ENCODE measurements around the gene DSTYK. TPM values are rescaled to one million over a fixed set of nuclear protein-coding genes. Genes with fewer than 3 reads are reported as not detected.

The DSTYK gene
- polyA plus RNA-seq, 1 of the 3 experiments (the other 2 are of a cell fraction) = 4.4 TPM

DNA sequence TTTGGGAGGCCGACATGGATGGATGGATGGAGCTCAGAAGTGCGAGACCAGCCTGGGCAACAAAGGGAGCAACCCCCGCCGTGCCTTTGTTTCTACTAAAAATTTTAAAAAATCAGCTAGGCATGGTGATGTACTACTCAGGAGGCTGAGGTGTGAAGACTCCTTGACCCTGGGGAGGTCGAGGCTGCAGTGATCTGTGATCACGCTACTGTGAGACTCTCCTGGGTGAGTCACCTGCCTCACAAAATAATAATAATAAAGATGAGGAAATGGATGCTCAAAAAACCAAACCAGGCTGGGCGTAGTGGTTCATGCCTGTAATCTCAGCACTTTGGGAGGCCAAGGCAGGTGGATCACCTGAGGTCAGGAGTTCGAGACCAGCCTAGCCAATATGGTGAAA, 19.2 kb downstream of the DSTYK start:
- Histone ChIP-seq H3K9me3 (no peaks in the 10 kb centered on the region), H3K9me2 (no peaks in the 10 kb centered on the region), H3K4me2 (no peak overlapping the region), H3K4me3 (ENCODE audit: low read depth in 2 of 2, low read length in 1 of 2) (no peak overlapping the region), H3K9ac (no peak overlapping the region), H3K79me2 (ENCODE audit: insufficient read depth) (peaks cover 61% of the 10 kb centered on the region), H3K27me3 (ENCODE audit: insufficient read depth) (no peaks in the 10 kb centered on the region), H4K20me1 (ENCODE audit: insufficient read depth) (no peaks in the 10 kb centered on the region; the same call in 1 of the 2 replicates), H3K36me3 (replicated peaks in 1 of 2; ENCODE audit: control insufficient read depth in 1 of 2, insufficient read depth in 2 of 2, low read length in 1 of 2) (no peaks in the 10 kb centered on the region), H3K4me1 (ENCODE audit: control insufficient read depth in 1 of 2, insufficient read depth in 2 of 2, low read depth in 1 of 2, low read length in 1 of 2) (peaks cover 7 to 13% of the 10 kb centered on the region in 2 experiments; a peak in 2 of 4 replicates), H3K27ac (ENCODE audit: low read depth in 2 of 2, low read length in 1 of 2) (no peak overlapping the region), H3F3A (replicated peaks; ENCODE audit: insufficient read depth) (no peaks in the 10 kb centered on the region), H2AFZ (ENCODE audit: low read depth) (no peak overlapping the region)
- ChIA-PET CTCF (interaction anchor here (0.6 to 2.7 kb wide), 6 partner anchors 13 to 131 kb away, joined by 3 to 15 read pairs (median 3); partner anchors contain the start of gene TMCC2), POLR2A (no interaction called here)
- WGBS (ENCODE audit: low lambda C conversion rate) = 91% methylated on average over 8 of the region's 8 CpGs
- no peak for DNase-seq
- TF ChIP-seq, protein P1, sequence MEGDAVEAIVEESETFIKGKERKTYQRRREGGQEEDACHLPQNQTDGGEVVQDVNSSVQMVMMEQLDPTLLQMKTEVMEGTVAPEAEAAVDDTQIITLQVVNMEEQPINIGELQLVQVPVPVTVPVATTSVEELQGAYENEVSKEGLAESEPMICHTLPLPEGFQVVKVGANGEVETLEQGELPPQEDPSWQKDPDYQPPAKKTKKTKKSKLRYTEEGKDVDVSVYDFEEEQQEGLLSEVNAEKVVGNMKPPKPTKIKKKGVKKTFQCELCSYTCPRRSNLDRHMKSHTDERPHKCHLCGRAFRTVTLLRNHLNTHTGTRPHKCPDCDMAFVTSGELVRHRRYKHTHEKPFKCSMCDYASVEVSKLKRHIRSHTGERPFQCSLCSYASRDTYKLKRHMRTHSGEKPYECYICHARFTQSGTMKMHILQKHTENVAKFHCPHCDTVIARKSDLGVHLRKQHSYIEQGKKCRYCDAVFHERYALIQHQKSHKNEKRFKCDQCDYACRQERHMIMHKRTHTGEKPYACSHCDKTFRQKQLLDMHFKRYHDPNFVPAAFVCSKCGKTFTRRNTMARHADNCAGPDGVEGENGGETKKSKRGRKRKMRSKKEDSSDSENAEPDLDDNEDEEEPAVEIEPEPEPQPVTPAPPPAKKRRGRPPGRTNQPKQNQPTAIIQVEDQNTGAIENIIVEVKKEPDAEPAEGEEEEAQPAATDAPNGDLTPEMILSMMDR (IDR thresholded peaks at IDR 0.05) = no peak
- TF ChIP-seq TCF12 (IDR thresholded peaks at IDR 0.05) = no peak

DNA sequence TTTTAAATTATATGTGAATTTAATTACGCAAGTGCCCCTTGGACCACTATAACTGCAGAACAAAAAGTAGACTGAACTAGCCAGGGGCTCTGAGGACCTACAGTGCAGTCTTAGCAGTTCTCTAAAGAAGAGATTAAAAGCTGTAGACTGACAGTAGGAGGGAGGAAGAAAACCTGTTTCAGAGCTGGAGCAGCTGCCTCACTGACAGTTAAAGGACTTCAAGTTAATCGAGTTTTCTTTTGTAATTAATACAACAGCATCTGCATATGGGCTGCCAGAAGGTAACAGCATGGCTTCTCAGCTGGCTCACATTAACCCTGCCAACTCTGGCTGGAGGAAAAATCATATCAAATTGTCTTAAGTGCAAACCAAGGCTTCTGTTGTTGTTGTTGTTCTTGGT, 19.9 kb downstream of the DSTYK start:
- no peaks in the 10 kb centered on the region for H3K9me3 ChIP-seq
- H3K79me2 ChIP-seq (ENCODE audit: insufficient read depth) = peaks cover 54% of the 10 kb centered on the region
- H3K27me3 ChIP-seq (ENCODE audit: insufficient read depth) = no peaks in the 10 kb centered on the region
- no peak overlapping the region for H3K4me2 ChIP-seq
- peaks cover 7 to 13% of the 10 kb centered on the region in 2 experiments; a peak in 2 of 4 replicates for H3K4me1 ChIP-seq (ENCODE audit: control insufficient read depth in 1 of 2, insufficient read depth in 2 of 2, low read depth in 1 of 2, low read length in 1 of 2)
- 45% methylated on average over 2 of the region's 2 CpGs for WGBS (ENCODE audit: low lambda C conversion rate)
- no peak overlapping the region for H2AFZ ChIP-seq (ENCODE audit: low read depth)
- H3K4me3 ChIP-seq (ENCODE audit: low read depth in 2 of 2, low read length in 1 of 2) = no peak overlapping the region
- DNase-seq = peak; percentile 43
- peaks cover 0 to 6% of the 10 kb centered on the region in 2 experiments for H3K36me3 ChIP-seq (replicated peaks in 1 of 2; ENCODE audit: control insufficient read depth in 1 of 2, insufficient read depth in 2 of 2, low read length in 1 of 2)
- H3K27ac ChIP-seq (ENCODE audit: low read depth in 2 of 2, low read length in 1 of 2) = no peak overlapping the region
- ChIA-PET POLR2A (no interaction called here), CTCF (interaction anchor here (0.6 to 2.7 kb wide), 6 partner anchors 13 to 69 kb away, joined by 3 to 15 read pairs (median 4); partner anchors contain the start of gene TMCC2)
- TF ChIP-seq RCOR1 (IDR thresholded peaks at IDR 0.05; ENCODE audit: low read length) (peak; percentile 26; the same call in 1 of the 2 replicates), EP300 (IDR thresholded peaks at IDR 0.05; ENCODE audit: borderline replicate concordance in 1 of 2, low read depth in 1 of 2, low read length in 1 of 2) (peak in 1 of 2 experiments; percentile 57; a peak in 2 of 4 replicates), MXI1 (IDR thresholded peaks at IDR 0.05; ENCODE audit: low read depth, low read length) (peak; percentile 61), SIN3A (IDR thresholded peaks at IDR 0.05; ENCODE audit: borderline replicate concordance, low read depth, low read length) (no peak)
- H3K9me2 ChIP-seq = no peaks in the 10 kb centered on the region
- no peak overlapping the region for H3K9ac ChIP-seq
- H3F3A ChIP-seq (replicated peaks; ENCODE audit: insufficient read depth) = no peaks in the 10 kb centered on the region
- H4K20me1 ChIP-seq (ENCODE audit: insufficient read depth) = no peaks in the 10 kb centered on the region; the same call in 1 of the 2 replicates

DNA sequence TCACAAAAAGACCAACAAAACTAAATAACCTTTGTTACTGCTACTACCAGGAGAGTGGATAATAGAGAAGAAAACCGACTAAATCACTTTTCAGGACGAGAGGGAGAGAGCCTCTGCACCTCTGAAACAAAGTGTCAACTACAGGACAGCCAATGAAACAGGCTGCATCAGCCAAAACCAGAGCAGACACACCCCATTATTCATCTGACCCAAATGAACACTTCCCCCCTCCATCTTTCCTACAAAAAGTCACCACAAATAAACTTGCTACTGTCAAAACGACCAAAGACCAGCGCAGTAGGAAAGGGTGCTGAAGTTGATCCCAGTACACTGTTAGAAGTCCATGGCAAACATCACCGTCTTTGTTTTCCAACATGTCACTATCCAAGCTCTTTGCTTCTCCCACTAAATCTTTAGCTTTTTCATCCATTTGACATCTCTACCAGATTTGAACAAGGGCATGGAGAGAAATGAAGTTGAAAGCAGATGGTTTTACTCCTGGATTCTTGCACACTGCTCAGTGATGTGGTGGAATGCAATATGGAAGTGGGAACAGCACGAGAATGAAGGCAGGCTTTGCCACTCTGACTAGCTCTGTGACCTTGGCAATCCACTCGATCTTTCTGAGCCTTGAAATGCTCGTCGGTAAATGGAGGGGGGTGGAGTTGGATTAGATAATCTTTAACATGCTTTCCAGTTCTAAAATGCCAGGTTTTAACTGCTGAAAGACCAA, 20.5 kb downstream of the DSTYK start:
- Histone ChIP-seq H3K4me3 (ENCODE audit: low read depth in 2 of 2, low read length in 1 of 2) (no peak overlapping the region), H3K9me2 (no peaks in the 10 kb centered on the region), H3K79me2 (ENCODE audit: insufficient read depth) (peaks cover 52% of the 10 kb centered on the region), H3K9ac (no peak overlapping the region), H3K36me3 (replicated peaks in 1 of 2; ENCODE audit: control insufficient read depth in 1 of 2, insufficient read depth in 2 of 2, low read length in 1 of 2) (peaks cover 0 to 7% of the 10 kb centered on the region in 2 experiments), H3K27me3 (ENCODE audit: insufficient read depth) (no peaks in the 10 kb centered on the region), H3K9me3 (no peaks in the 10 kb centered on the region), H3F3A (replicated peaks; ENCODE audit: insufficient read depth) (no peaks in the 10 kb centered on the region), H3K4me2 (no peak overlapping the region), H3K4me1 (ENCODE audit: control insufficient read depth in 1 of 2, insufficient read depth in 2 of 2, low read depth in 1 of 2, low read length in 1 of 2) (peaks cover 7 to 13% of the 10 kb centered on the region in 2 experiments; a peak in 2 of 4 replicates), H4K20me1 (ENCODE audit: insufficient read depth) (no peaks in the 10 kb centered on the region; the same call in 1 of the 2 replicates), H2AFZ (ENCODE audit: low read depth) (no peak overlapping the region), H3K27ac (ENCODE audit: low read depth in 2 of 2, low read length in 1 of 2) (no peak overlapping the region)
- ChIA-PET CTCF (interaction anchor here (0.9 to 2.7 kb wide), 4 partner anchors 20 to 65 kb away, joined by 3 to 15 read pairs (median 4); no protein-coding TSS in a partner anchor), POLR2A (no interaction called here)
- 73% methylated on average over 9 of the region's 9 CpGs for WGBS (ENCODE audit: low lambda C conversion rate)
- no peak for TF ChIP-seq MEF2A (IDR thresholded peaks at IDR 0.05; ENCODE audit: borderline replicate concordance, low read depth)
- TF ChIP-seq GATA2 (CRISPR knock-in tag; IDR thresholded peaks at IDR 0.05) = no peak
- TF ChIP-seq TCF12 (IDR thresholded peaks at IDR 0.05) = no peak
- no peak for TF ChIP-seq POLR2AphosphoS5 (IDR thresholded peaks at IDR 0.05; ENCODE audit: low read depth, low read length)
- no peak for DNase-seq

Data from SK-N-SH (cell line).